Liver (tissue), 9 donors: Measurements from ENCODE around the gene BAZ2A. TPM values are rescaled to one million over a fixed set of nuclear protein-coding genes. Genes with fewer than 3 reads are reported as not detected.

Experiments used
- DNase-seq: peaks from one replicate; pipeline ENCODE4 v3.0.0-alpha.2; 2017; ENCODE audit warnings: low spot score
- H3K27ac ChIP-seq, 2 donors: one replicate each; pipeline ENCODE4 v1.7.0; 2013; ENCODE audit warnings: inconsistent platforms in 2 of 2, low read length in 2 of 2, control low read depth in 1 of 2, low read depth in 1 of 2, mild to moderate bottlenecking in 1 of 2
- H3K27me3 ChIP-seq, 4 donors: one replicate each; pipeline versions ENCODE4 v1.6.1 to v1.7.0; 2013; ENCODE audit warnings: low read length in 3 of 4, inconsistent platforms in 1 of 4, mild to moderate bottlenecking in 1 of 4, moderate library complexity in 1 of 4; ENCODE audit not compliant: control insufficient read depth in 4 of 4, insufficient read depth in 4 of 4
- H3K36me3 ChIP-seq, 4 donors: one replicate each; pipeline versions ENCODE4 v1.6.1 to v1.7.0; 2013; ENCODE audit warnings: low read length in 3 of 4, mild to moderate bottlenecking in 3 of 4, low read depth in 1 of 4, moderate library complexity in 1 of 4; ENCODE audit not compliant: control insufficient read depth in 4 of 4, insufficient read depth in 3 of 4
- H3K4me1 ChIP-seq, 4 donors: one replicate each; pipeline versions ENCODE4 v1.6.1 to v1.7.0; 2013; ENCODE audit warnings: low read length in 3 of 4, mild to moderate bottlenecking in 3 of 4, moderate library complexity in 1 of 4; ENCODE audit not compliant: control insufficient read depth in 4 of 4, insufficient read depth in 4 of 4
- H3K4me3 ChIP-seq, 3 donors: one replicate each; pipeline versions ENCODE4 v1.6.1 to v1.7.0; 2013; ENCODE audit warnings: low read length in 3 of 3, control low read depth in 1 of 3, low read depth in 1 of 3, mild to moderate bottlenecking in 1 of 3
- H3K9ac ChIP-seq, 2 donors: one replicate each; pipeline ENCODE4 v1.7.0; 2013; ENCODE audit warnings: low read length in 2 of 2, mild to moderate bottlenecking in 2 of 2, moderate library complexity in 2 of 2, control low read depth in 1 of 2, low read depth in 1 of 2
- H3K9me3 ChIP-seq, 4 donors: one replicate each; pipeline versions ENCODE4 v1.6.1 to v1.7.0; 2013; ENCODE audit warnings: low read length in 3 of 4; ENCODE audit not compliant: control insufficient read depth in 4 of 4
- CTCF ChIP-seq: fragments of 150-350 bp; IDR thresholded peaks from 2 replicates; pipeline ENCODE4 v1.5.1; 2017; ENCODE audit warnings: improper control_type of control experiment, low read depth, low read length; ENCODE audit not compliant: missing input control
- EGR1 ChIP-seq, 2 donors: IDR thresholded peaks; 2 replicates each; pipeline ENCODE4 v1.6.1; 2016 to 2018; ENCODE audit warnings: antibody characterized with exemption in 2 of 2, low read depth in 2 of 2
- FOXA1 ChIP-seq: IDR thresholded peaks from 2 replicates; pipeline ENCODE4 v1.6.1; 2016; ENCODE audit warnings: antibody characterized with exemption
- GABPA ChIP-seq, 2 donors: IDR thresholded peaks in 1 of 2; conservative IDR thresholded peaks in 1 of 2; 2 replicates each; pipeline ENCODE4 v1.6.1; 2016; ENCODE audit warnings: antibody characterized with exemption in 2 of 2, mild to moderate bottlenecking in 1 of 2, moderate library complexity in 1 of 2
- HNF4A ChIP-seq, 2 donors: conservative IDR thresholded peaks; 2 replicates each; pipeline ENCODE4 v1.6.1; 2016; ENCODE audit warnings: antibody characterized with exemption in 2 of 2, mild to moderate bottlenecking in 2 of 2
- HNF4G ChIP-seq: IDR thresholded peaks from 2 replicates; pipeline ENCODE4 v1.6.1; 2016; ENCODE audit warnings: antibody characterized with exemption
- JUND ChIP-seq, 2 donors: IDR thresholded peaks; 2 replicates each; pipeline ENCODE4 v1.6.1; 2016; ENCODE audit warnings: antibody characterized with exemption in 2 of 2
- MAX ChIP-seq: IDR thresholded peaks from 2 replicates; pipeline ENCODE4 v1.6.1; 2016; ENCODE audit warnings: antibody characterized with exemption
- RAD21 ChIP-seq, 2 donors: IDR thresholded peaks; 2 replicates each; pipeline ENCODE4 v1.6.1; 2016; ENCODE audit warnings: antibody characterized with exemption in 2 of 2, mild to moderate bottlenecking in 2 of 2
- REST ChIP-seq: IDR thresholded peaks from 2 replicates; pipeline ENCODE4 v1.6.1; 2016; ENCODE audit warnings: antibody characterized with exemption, mild to moderate bottlenecking
- RXRA ChIP-seq, 2 donors: IDR thresholded peaks; 2 replicates each; pipeline ENCODE4 v1.6.1; 2017 to 2018; ENCODE audit warnings: antibody characterized with exemption in 2 of 2, mild to moderate bottlenecking in 1 of 2
- SP1 ChIP-seq: IDR thresholded peaks from 2 replicates; pipeline ENCODE4 v1.6.1; 2018; ENCODE audit warnings: antibody characterized with exemption, mild to moderate bottlenecking
- TAF1 ChIP-seq: conservative IDR thresholded peaks from 2 replicates; pipeline ENCODE4 v1.6.1; 2016; ENCODE audit warnings: antibody characterized with exemption, mild to moderate bottlenecking
- YY1 ChIP-seq: IDR thresholded peaks from 2 replicates; pipeline ENCODE4 v1.6.1; 2016; ENCODE audit warnings: antibody characterized with exemption, mild to moderate bottlenecking
- ZBTB33 ChIP-seq: IDR thresholded peaks from 2 replicates; pipeline ENCODE4 v1.6.1; 2016; ENCODE audit warnings: antibody characterized with exemption
- WGBS: extraction: QIAGEN DNeasy Blood & Tissue Kit; methylation state at CpG from one replicate; pipeline ENCODE4 v1.1.7; 2013; 5-methylcytosine and 5-hydroxymethylcytosine counted together
- polyA plus RNA-seq, 2 donors: library from polyadenylated mRNA; stranded (reverse) in 1 of 2; unstranded in 1 of 2; fragments of 200-250 nt in 1 of 2; fragments of >200 nt in 1 of 2; fragmentation: Nextera tagmentation in 1 of 2; extraction: Ambion mirVana in 1 of 2; gene quantifications; one replicate each; pipeline versions ENCODE4 v1.2.1 to v1.2.3, GENCODE V29; 2013 to 2015
- total RNA-seq, 2 donors: library from RNA; depleted of rRNA; stranded (reverse); fragments of >200 nt; gene quantifications; one replicate each; pipeline ENCODE4 v1.2.3, GENCODE V29; 2014
- donor health status: healthy.
- donor health status: healthy.
- donor health status: healthy.
- donor health status: healthy.
- donor health status: healthy.

BAZ2A gene
- total and polyA plus RNA-seq, 4 donors: 12.8 to 31.9 (median 22.0) TPM

- H3K9me3 ChIP-seq: no peaks in the 10 kb centered on the region
- DNase-seq: no peak
- H3K27me3 ChIP-seq: no peaks in the 10 kb centered on the region
- H3K4me3 ChIP-seq: no peak overlapping the region
- H3K36me3 ChIP-seq: peaks cover 0 to 13% (median 3%) of the 10 kb centered on the region in 4 donors
- TF ChIP-seq ZBTB33: no peak
- no peak for TF ChIP-seq HNF4A (conservative IDR thresholded peaks at IDR 0.05)
- WGBS: 87% methylated on average over 5 of the region's 5 CpGs
- H3K4me1 ChIP-seq: no peaks in the 10 kb centered on the region
- no peak overlapping the region for H3K9ac ChIP-seq
- no peak overlapping the region for H3K27ac ChIP-seq
Observed at GRCh38 chr12:56591126-56591525, 39.0 kb downstream of the BAZ2A start.

GRCh38 chr12:56590237-56590830, 39.8 kb downstream of the BAZ2A start:
- no peak overlapping the region for H3K27ac ChIP-seq
- DNase-seq: no peak
- no peak overlapping the region for H3K9ac ChIP-seq
- no peaks in the 10 kb centered on the region for H3K9me3 ChIP-seq
- no peak overlapping the region for H3K4me3 ChIP-seq
- peaks cover 0 to 10% (median 1%) of the 10 kb centered on the region in 4 donors for H3K36me3 ChIP-seq
- TF ChIP-seq RAD21 (IDR thresholded peaks at IDR 0.05): peak; percentile 33 to 73
- no peak for TF ChIP-seq FOXA1
- H3K4me1 ChIP-seq: no peaks in the 10 kb centered on the region
- no peaks in the 10 kb centered on the region for H3K27me3 ChIP-seq
- WGBS: 61% methylated on average over 3 of the region's 3 CpGs

GRCh38 chr12:56589783-56590182, 40.3 kb downstream of the BAZ2A start:
- H3K9ac ChIP-seq: no peak overlapping the region
- no peak for DNase-seq
- no peak overlapping the region for H3K27ac ChIP-seq
- peaks cover 0 to 10% (median 1%) of the 10 kb centered on the region in 4 donors for H3K36me3 ChIP-seq
- 89% methylated on average over 1 of the region's 1 CpG for WGBS
- TF ChIP-seq RXRA (IDR thresholded peaks at IDR 0.05) (no peak), HNF4A (conservative IDR thresholded peaks at IDR 0.05) (no peak)
- H3K9me3 ChIP-seq: no peaks in the 10 kb centered on the region
- H3K27me3 ChIP-seq: no peaks in the 10 kb centered on the region
- H3K4me3 ChIP-seq: no peak overlapping the region
- no peaks in the 10 kb centered on the region for H3K4me1 ChIP-seq

- WGBS: 88% methylated on average over 4 of the region's 4 CpGs
- Histone ChIP-seq H3K36me3 (peaks cover 0 to 10% (median 1%) of the 10 kb centered on the region in 4 donors), H3K4me1 (no peaks in the 10 kb centered on the region), H3K4me3 (no peak overlapping the region), H3K27me3 (no peaks in the 10 kb centered on the region), H3K9me3 (no peaks in the 10 kb centered on the region), H3K27ac (no peak overlapping the region), H3K9ac (no peak overlapping the region)
- DNase-seq: no peak
- no peak for TF ChIP-seq GABPA (IDR thresholded peaks at IDR 0.05 in 1 of 2, conservative IDR thresholded peaks at IDR 0.05 in 1 of 2)
- no peak for TF ChIP-seq YY1
- TF ChIP-seq HNF4G: no peak
- no peak for TF ChIP-seq RAD21 (IDR thresholded peaks at IDR 0.05)
- TF ChIP-seq CTCF: no peak
- no peak for TF ChIP-seq TAF1
- no peak for TF ChIP-seq JUND (IDR thresholded peaks at IDR 0.05)
- TF ChIP-seq HNF4A (conservative IDR thresholded peaks at IDR 0.05): no peak
- TF ChIP-seq EGR1 (IDR thresholded peaks at IDR 0.05; ENCODE audit: low read depth in 2 of 2): no peak
- TF ChIP-seq FOXA1: no peak
- TF ChIP-seq MAX: no peak
- TF ChIP-seq REST: no peak
- no peak for TF ChIP-seq SP1
Observed at GRCh38 chr12:56585098-56585497, 45.0 kb downstream of the BAZ2A start.
